ENCODE measurements around the gene RAP2A.

DNA sequence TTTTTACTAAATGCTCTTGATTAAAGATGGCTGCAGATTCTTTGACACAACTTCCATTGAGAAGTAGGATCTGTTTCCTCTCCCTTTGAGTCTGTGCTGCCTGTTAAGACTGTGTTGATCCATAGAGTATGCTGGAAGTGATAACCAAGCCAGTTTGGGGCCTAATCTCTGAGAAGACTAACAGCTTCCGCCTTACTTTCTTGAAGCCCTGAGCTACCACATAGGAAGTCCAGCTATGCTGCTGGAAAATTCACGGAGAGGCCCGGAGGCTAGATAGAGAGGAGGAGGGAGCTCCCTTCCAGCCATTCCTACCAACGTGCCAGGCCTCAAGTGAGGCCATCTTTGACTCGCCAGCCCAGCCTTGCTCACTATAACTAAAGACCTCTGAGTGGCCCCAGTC is 12.5 kb downstream of the RAP2A start:
- TF ChIP-seq, protein P1, sequence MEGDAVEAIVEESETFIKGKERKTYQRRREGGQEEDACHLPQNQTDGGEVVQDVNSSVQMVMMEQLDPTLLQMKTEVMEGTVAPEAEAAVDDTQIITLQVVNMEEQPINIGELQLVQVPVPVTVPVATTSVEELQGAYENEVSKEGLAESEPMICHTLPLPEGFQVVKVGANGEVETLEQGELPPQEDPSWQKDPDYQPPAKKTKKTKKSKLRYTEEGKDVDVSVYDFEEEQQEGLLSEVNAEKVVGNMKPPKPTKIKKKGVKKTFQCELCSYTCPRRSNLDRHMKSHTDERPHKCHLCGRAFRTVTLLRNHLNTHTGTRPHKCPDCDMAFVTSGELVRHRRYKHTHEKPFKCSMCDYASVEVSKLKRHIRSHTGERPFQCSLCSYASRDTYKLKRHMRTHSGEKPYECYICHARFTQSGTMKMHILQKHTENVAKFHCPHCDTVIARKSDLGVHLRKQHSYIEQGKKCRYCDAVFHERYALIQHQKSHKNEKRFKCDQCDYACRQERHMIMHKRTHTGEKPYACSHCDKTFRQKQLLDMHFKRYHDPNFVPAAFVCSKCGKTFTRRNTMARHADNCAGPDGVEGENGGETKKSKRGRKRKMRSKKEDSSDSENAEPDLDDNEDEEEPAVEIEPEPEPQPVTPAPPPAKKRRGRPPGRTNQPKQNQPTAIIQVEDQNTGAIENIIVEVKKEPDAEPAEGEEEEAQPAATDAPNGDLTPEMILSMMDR (IDR thresholded peaks at IDR 0.05): no peak
- TF ChIP-seq POLR2AphosphoS5 (IDR thresholded peaks at IDR 0.05): no peak

Data from prostate gland (tissue), 2 donors.